Lower lobe of right lung (tissue), 2 donors: ENCODE data around the gene PTPRD. TPM values are rescaled to one million over a fixed set of nuclear protein-coding genes. Genes with fewer than 3 reads are reported as not detected.

Source experiments
- ATAC-seq, 2 donors: fragments of 200-7000 bp; cut with Tn5 transposase; one replicate each; pipeline ENCODE4 v1.9.1; 2020 to 2022; ENCODE audit warnings: mild to moderate bottlenecking in 2 of 2, moderate library complexity in 2 of 2
- DNase-seq: peaks from one replicate; pipeline ENCODE4 v3.0.0-alpha.2; 2020
- H3K27ac ChIP-seq: fragments of 200-600 bp; one replicate; pipeline ENCODE4 v1.8.0; 2022
- H3K27me3 ChIP-seq: fragments of 200-600 bp; one replicate; pipeline ENCODE4 v1.8.0; 2022; ENCODE audit warnings: low read depth
- H3K36me3 ChIP-seq: fragments of 200-600 bp; one replicate; pipeline ENCODE4 v1.8.0; 2022; ENCODE audit warnings: mild to moderate bottlenecking
- H3K4me1 ChIP-seq: fragments of 200-600 bp; one replicate; pipeline ENCODE4 v1.8.0; 2022
- H3K4me3 ChIP-seq: fragments of 200-600 bp; one replicate; pipeline ENCODE4 v1.8.0; 2022; ENCODE audit warnings: mild to moderate bottlenecking
- H3K9me3 ChIP-seq: fragments of 200-600 bp; one replicate; pipeline ENCODE4 v1.8.0; 2022
- CTCF ChIP-seq: fragments of 200-600 bp; IDR thresholded peaks from one replicate; pipeline ENCODE4 v1.8.0; 2022; ENCODE audit warnings: antibody characterized with exemption, mild to moderate bottlenecking
- intact Hi-C: fragments of 100-400 bp; cut with DNase I; formaldehyde crosslinking; loops from one replicate; pipeline ENCODE4 v1.11.0; 2022
- total RNA-seq: library from RNA; stranded (reverse); fragmentation: NEBNext Ultra II Directional; extraction: Animal tissue kit (Norgen Biotek cat#: 25700); gene quantifications from one replicate; pipeline ENCODE4 v1.2.1, GENCODE V29; 2021
- donor health status: DM: no; HTN: yes; CAD: no; lungs with severe emphysema.

The PTPRD gene
- total RNA-seq, 1 donor from 2014 or later: 17.2 TPM

- DNase-seq: no peak
- no peak overlapping the region for H3K4me3 ChIP-seq
- TF ChIP-seq CTCF: no peak
- no peaks in the 10 kb centered on the region for H3K9me3 ChIP-seq
- no peak for ATAC-seq
- H3K27ac ChIP-seq: no peak overlapping the region
- H3K36me3 ChIP-seq: no peaks in the 10 kb centered on the region
- intact Hi-C loops: no loop called here
- no peaks in the 10 kb centered on the region for H3K27me3 ChIP-seq
- no peaks in the 10 kb centered on the region for H3K4me1 ChIP-seq
Measured at GRCh38 chr9:8576741-8577140, 2036.1 kb downstream of the PTPRD start.

GRCh38 chr9:8574846-8575245, 2038.0 kb downstream of the PTPRD start:
- Histone ChIP-seq H3K9me3 (no peaks in the 10 kb centered on the region), H3K27me3 (no peaks in the 10 kb centered on the region), H3K4me3 (no peak overlapping the region), H3K27ac (no peak overlapping the region), H3K4me1 (no peaks in the 10 kb centered on the region), H3K36me3 (no peaks in the 10 kb centered on the region)
- intact Hi-C loops: no loop called here
- no peak for TF ChIP-seq CTCF
- no peak for DNase-seq
- no peak for ATAC-seq

DNA sequence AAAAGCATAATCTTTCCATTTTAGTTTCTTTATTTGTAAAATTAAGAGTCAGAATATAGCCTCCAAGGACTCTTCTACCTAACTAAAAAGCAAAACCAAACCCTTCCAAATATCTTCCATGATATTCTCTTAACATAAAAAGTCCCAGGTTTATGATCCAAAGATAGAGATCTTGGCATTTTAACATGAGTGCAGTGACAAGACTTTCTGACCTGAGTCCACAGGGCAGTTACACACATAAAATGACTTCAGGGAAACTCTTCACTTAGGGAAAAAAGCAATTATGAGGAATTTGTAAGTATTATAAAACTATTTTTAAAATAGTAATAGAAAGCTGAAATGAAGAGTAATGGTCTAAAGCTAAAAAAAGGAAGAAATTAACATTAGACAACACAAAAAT, 2040.6 kb downstream of the PTPRD start:
- TF ChIP-seq CTCF: no peak
- Histone ChIP-seq H3K4me3 (no peak overlapping the region), H3K36me3 (no peaks in the 10 kb centered on the region), H3K27me3 (no peaks in the 10 kb centered on the region), H3K4me1 (no peaks in the 10 kb centered on the region), H3K27ac (no peak overlapping the region), H3K9me3 (no peaks in the 10 kb centered on the region)
- ATAC-seq: no peak
- intact Hi-C loops: no loop called here
- no peak for DNase-seq

- Histone ChIP-seq H3K4me1 (no peaks in the 10 kb centered on the region), H3K9me3 (no peaks in the 10 kb centered on the region), H3K27ac (no peak overlapping the region), H3K27me3 (no peaks in the 10 kb centered on the region), H3K4me3 (no peak overlapping the region), H3K36me3 (no peaks in the 10 kb centered on the region)
- no peak for ATAC-seq
- DNase-seq: no peak
- TF ChIP-seq CTCF: no peak
- intact Hi-C loops: no loop called here
Measured at GRCh38 chr9:8571643-8572042, 2041.2 kb downstream of the PTPRD start.

GRCh38 chr9:8570776-8571175, 2042.0 kb downstream of the PTPRD start:
- intact Hi-C loops: no loop called here
- Histone ChIP-seq H3K27me3 (no peaks in the 10 kb centered on the region), H3K4me3 (no peak overlapping the region), H3K36me3 (no peaks in the 10 kb centered on the region), H3K27ac (no peak overlapping the region), H3K9me3 (no peaks in the 10 kb centered on the region), H3K4me1 (no peaks in the 10 kb centered on the region)
- no peak for ATAC-seq
- no peak for TF ChIP-seq CTCF
- no peak for DNase-seq

- ATAC-seq (no peak), DNase-seq (no peak)
- TF ChIP-seq CTCF: no peak
- intact Hi-C loops: no loop called here
- no peak overlapping the region for H3K27ac ChIP-seq
- H3K9me3 ChIP-seq: no peaks in the 10 kb centered on the region
- H3K36me3 ChIP-seq: no peaks in the 10 kb centered on the region
- no peaks in the 10 kb centered on the region for H3K4me1 ChIP-seq
- no peaks in the 10 kb centered on the region for H3K27me3 ChIP-seq
- H3K4me3 ChIP-seq: no peak overlapping the region
Measured at GRCh38 chr9:8569823-8570222, 2043.0 kb downstream of the PTPRD start.
